ENCODE results near the gene DCDC1. TPM values are rescaled to one million over a fixed set of nuclear protein-coding genes. Genes with fewer than 3 reads are reported as not detected.

DCDC1 gene
- total RNA-seq, 4 donors from 2014 or later: 0.83 TPM; not detected in 3

DNA sequence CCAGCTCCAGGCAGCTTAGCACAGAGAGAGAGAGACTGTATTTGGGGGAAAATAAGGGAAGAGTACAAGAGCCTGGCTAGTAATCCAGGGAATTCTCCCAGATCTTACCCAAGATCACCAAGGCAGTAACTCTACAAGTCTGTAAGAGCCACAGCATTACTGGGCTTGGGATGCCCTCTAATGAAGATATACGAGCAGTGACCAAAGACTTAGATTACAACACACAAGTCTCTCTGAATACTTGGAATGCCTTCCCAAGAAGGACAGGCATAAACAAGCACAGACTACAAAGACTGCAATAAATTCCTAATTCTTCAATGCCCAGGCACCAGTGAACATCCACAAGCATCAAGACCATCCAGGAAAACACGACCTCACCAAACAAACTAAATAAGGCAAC, 17.8 kb upstream of the DCDC1 start:
- H3K27ac ChIP-seq: no peak overlapping the region
- TF ChIP-seq, protein P1, sequence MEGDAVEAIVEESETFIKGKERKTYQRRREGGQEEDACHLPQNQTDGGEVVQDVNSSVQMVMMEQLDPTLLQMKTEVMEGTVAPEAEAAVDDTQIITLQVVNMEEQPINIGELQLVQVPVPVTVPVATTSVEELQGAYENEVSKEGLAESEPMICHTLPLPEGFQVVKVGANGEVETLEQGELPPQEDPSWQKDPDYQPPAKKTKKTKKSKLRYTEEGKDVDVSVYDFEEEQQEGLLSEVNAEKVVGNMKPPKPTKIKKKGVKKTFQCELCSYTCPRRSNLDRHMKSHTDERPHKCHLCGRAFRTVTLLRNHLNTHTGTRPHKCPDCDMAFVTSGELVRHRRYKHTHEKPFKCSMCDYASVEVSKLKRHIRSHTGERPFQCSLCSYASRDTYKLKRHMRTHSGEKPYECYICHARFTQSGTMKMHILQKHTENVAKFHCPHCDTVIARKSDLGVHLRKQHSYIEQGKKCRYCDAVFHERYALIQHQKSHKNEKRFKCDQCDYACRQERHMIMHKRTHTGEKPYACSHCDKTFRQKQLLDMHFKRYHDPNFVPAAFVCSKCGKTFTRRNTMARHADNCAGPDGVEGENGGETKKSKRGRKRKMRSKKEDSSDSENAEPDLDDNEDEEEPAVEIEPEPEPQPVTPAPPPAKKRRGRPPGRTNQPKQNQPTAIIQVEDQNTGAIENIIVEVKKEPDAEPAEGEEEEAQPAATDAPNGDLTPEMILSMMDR (IDR thresholded peaks at IDR 0.05): no peak
- no peak for TF ChIP-seq POLR2A (IDR thresholded peaks at IDR 0.05)

DNA sequence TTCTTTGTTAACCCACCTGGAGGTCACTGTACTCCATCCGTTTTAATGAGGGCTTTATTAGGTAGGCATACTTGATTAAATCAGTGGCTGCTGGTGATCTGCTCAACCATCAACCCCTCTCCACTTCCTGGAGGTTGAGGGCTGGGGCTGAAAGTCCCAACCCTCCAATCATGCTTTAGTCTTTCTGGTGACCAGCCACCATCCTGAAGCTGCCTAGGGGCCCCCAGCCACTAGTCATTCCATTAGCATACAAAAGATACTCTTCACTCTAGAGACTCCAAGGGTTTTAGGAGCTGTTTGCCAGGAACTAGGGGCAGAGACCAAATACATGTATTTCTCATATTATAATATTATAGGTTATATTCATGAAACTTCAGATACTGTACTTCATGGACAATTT, 13.6 kb upstream of the DCDC1 start:
- no peak overlapping the region for H3K4me3 ChIP-seq
- DNase-seq: no peak

More for the DNA sequence above, 17.8 kb upstream of the DCDC1 start:
- H3K9me3 ChIP-seq: no peaks in the 10 kb centered on the region
- H3K4me1 ChIP-seq: no peaks in the 10 kb centered on the region
- no peaks in the 10 kb centered on the region for H3K27me3 ChIP-seq
- no peak overlapping the region for H3K4me3 ChIP-seq
- H3K36me3 ChIP-seq: no peaks in the 10 kb centered on the region
- no peak for DNase-seq

DNA sequence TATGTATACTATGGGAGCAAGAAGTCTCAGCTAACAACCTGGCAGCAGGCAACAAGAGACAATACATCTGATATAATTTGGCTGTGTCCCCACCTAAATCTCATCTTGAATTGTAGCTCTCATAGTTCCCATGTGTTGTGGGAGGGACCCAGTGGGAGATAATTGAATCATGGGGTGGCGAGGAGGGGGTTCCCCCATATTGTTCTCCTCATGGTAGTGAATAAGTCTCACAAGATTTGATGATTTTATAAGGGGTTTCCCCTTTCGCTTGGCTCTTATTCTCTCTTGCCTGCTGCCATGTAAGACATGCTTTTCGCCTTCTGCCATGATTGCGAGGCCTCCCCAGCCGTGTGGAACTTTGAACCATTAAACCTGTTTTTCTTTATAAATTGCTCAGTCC, 6.3 kb upstream of the DCDC1 start:
- Histone ChIP-seq H3K36me3 (no peaks in the 10 kb centered on the region), H3K27ac (no peak overlapping the region), H3K27me3 (no peaks in the 10 kb centered on the region), H3K4me3 (no peak overlapping the region), H3K4me1 (no peaks in the 10 kb centered on the region), H3K9me3 (no peaks in the 10 kb centered on the region)
- DNase-seq: no peak
- TF ChIP-seq POLR2A (IDR thresholded peaks at IDR 0.05): no peak
- TF ChIP-seq, protein P1 (IDR thresholded peaks at IDR 0.05): no peak

More for the DNA sequence above, 13.6 kb upstream of the DCDC1 start:
- TF ChIP-seq POLR2A (IDR thresholded peaks at IDR 0.05): no peak
- TF ChIP-seq, protein P1 (IDR thresholded peaks at IDR 0.05): no peak
- no peak overlapping the region for H3K27ac ChIP-seq
- H3K4me1 ChIP-seq: no peaks in the 10 kb centered on the region
- no peaks in the 10 kb centered on the region for H3K9me3 ChIP-seq
- H3K27me3 ChIP-seq: no peaks in the 10 kb centered on the region
- no peaks in the 10 kb centered on the region for H3K36me3 ChIP-seq

DNA sequence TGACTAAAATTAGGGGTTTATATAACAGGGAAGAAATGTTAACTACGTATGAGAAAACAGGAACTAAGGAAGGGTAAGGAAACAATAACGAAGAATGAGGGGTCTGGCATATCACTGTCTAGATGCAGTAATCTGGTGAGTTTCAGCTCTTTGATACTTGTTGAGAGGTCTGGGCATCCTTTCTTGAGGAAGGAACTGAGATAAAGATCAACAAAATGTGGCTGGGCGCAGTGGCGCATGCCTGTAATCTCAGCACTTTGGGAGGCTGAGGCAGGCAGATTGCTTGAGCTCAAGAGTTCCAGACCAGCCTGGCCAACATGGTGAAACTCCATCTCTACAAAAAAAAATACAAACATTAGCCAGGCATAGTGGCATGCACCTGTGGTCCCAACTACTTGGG, 2.7 kb downstream of the DCDC1 start:
- TF ChIP-seq, protein P1 (IDR thresholded peaks at IDR 0.05): no peak
- no peak for TF ChIP-seq POLR2A (IDR thresholded peaks at IDR 0.05)
- no peaks in the 10 kb centered on the region for H3K36me3 ChIP-seq
- H3K9me3 ChIP-seq: no peaks in the 10 kb centered on the region
- DNase-seq: no peak
- peaks cover 0 to 6% (median 1%) of the 10 kb centered on the region in 4 donors for H3K4me1 ChIP-seq
- no peak overlapping the region for H3K27ac ChIP-seq
- no peaks in the 10 kb centered on the region for H3K27me3 ChIP-seq
- no peak overlapping the region for H3K4me3 ChIP-seq

DNA sequence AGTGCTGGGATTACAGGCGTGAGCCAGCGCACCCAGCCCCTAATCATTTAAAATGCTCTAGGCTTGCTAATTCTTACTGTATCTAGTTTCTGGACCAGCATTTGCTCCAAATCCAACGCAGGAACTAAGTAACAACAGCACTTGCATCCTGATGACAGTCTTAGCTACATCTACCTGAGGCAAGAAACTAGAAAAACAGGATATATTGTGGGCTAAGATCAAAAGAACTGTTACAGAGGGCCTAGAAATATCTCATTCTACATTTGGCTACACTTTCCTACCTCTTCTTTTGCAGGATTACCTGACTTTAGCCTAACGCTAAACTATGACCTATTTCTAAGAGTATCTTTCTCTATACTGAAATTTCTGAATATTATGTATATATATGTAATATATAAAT, 7.8 kb downstream of the DCDC1 start:
- H3K9me3 ChIP-seq: no peaks in the 10 kb centered on the region
- no peaks in the 10 kb centered on the region for H3K4me1 ChIP-seq
- H3K36me3 ChIP-seq: no peaks in the 10 kb centered on the region
- no peak overlapping the region for H3K4me3 ChIP-seq
- TF ChIP-seq, protein P1 (IDR thresholded peaks at IDR 0.05): no peak
- no peak for TF ChIP-seq POLR2A (IDR thresholded peaks at IDR 0.05)
- H3K27me3 ChIP-seq: no peaks in the 10 kb centered on the region
- no peak overlapping the region for H3K27ac ChIP-seq
- DNase-seq: no peak

- H3K27me3 ChIP-seq: no peaks in the 10 kb centered on the region
- DNase-seq: no peak
- no peak overlapping the region for H3K4me3 ChIP-seq
- no peaks in the 10 kb centered on the region for H3K36me3 ChIP-seq
- TF ChIP-seq, protein P1 (IDR thresholded peaks at IDR 0.05): no peak
- TF ChIP-seq POLR2A (IDR thresholded peaks at IDR 0.05): no peak
- no peaks in the 10 kb centered on the region for H3K9me3 ChIP-seq
- no peaks in the 10 kb centered on the region for H3K4me1 ChIP-seq
- H3K27ac ChIP-seq: no peak overlapping the region
Measured at GRCh38 chr11:31355817-31356216, 13.7 kb downstream of the DCDC1 start.
